GM06990 (cell line): ENCODE measurements around the gene TTC17.
"Not testable (repeated sequence)": the region's sequence is repeated elsewhere in the genome, so short reads cannot be mapped to it uniquely, and the experiment has no call there.

Source experiments
- DNase-seq: peaks from one replicate; pipeline ENCODE4 v3.0.0-alpha.2; 2011; ENCODE audit not compliant: insufficient read length; ENCODE audit errors: extremely low read depth
- H3K27me3 ChIP-seq: replicated peaks from 2 replicates; pipeline ENCODE4 v1.6.0; 2011; ENCODE audit warnings: low read length; ENCODE audit not compliant: control insufficient read depth, insufficient read depth
- H3K36me3 ChIP-seq: 2 replicates; pipeline ENCODE4 v1.5.1; 2011; ENCODE audit warnings: low read length; ENCODE audit not compliant: control insufficient read depth, insufficient read depth
- H3K4me3 ChIP-seq: replicated peaks from 2 replicates; pipeline ENCODE4 v1.5.1; 2011; ENCODE audit warnings: low read depth, mild to moderate bottlenecking, control low read depth, low read length
- TF ChIP-seq, protein P1 (sequence below): IDR thresholded peaks from 2 replicates; pipeline ENCODE4 v1.5.1; 2011; ENCODE audit warnings: low read length, control low read depth, mild to moderate bottlenecking, inconsistent platforms; ENCODE audit not compliant: insufficient read depth, poor library complexity, severe bottlenecking

TTC17 gene

DNA sequence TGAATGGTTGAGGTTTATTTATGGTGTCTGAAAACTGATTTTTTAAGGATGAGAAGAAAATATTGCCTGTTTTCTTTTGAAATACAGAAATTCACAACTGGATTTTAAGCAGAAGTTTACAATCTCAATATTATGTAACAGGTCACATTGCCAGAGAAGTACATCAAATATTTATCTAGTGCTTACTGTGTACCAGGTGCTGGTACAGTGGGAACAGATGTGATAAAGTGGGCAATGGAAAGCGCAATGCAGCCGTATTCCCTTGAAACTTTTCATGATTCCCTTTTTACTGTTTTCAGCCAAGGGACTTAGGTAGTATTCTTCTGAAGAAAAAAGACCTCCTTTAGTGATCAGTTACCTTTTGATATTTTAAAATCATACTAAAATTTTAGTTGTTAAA, 49.6 kb downstream of the TTC17 start:
- DNase-seq: no peak
- Histone ChIP-seq H3K27me3 (no peaks in the 10 kb centered on the region), H3K36me3 (peaks cover 4% of the 10 kb centered on the region), H3K4me3 (no peak overlapping the region)
- TF ChIP-seq, protein P1, sequence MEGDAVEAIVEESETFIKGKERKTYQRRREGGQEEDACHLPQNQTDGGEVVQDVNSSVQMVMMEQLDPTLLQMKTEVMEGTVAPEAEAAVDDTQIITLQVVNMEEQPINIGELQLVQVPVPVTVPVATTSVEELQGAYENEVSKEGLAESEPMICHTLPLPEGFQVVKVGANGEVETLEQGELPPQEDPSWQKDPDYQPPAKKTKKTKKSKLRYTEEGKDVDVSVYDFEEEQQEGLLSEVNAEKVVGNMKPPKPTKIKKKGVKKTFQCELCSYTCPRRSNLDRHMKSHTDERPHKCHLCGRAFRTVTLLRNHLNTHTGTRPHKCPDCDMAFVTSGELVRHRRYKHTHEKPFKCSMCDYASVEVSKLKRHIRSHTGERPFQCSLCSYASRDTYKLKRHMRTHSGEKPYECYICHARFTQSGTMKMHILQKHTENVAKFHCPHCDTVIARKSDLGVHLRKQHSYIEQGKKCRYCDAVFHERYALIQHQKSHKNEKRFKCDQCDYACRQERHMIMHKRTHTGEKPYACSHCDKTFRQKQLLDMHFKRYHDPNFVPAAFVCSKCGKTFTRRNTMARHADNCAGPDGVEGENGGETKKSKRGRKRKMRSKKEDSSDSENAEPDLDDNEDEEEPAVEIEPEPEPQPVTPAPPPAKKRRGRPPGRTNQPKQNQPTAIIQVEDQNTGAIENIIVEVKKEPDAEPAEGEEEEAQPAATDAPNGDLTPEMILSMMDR: no peak

DNA sequence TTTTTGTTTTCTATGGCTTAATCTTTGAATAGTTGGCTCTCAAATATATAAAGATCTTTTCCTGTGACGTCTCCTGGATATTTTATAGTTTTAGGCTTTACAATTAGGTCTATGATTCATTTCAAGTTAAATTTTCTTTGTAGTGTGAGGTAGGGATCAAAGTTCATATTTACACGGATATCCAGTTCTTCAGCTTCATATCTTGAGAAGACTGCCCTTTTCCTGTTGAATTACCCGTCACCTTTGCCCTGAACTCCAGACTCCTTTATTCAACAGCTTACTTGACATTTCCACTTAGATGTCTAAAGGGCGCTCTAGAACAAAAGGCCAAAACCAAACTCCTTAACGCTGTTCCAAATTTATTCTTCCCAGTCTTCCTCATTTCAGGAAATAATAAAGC, 51.7 kb downstream of the TTC17 start:
- H3K36me3 ChIP-seq: peaks cover 4% of the 10 kb centered on the region
- no peaks in the 10 kb centered on the region for H3K27me3 ChIP-seq
- TF ChIP-seq, protein P1: no peak
- no peak for DNase-seq
- H3K4me3 ChIP-seq: no peak overlapping the region

DNA sequence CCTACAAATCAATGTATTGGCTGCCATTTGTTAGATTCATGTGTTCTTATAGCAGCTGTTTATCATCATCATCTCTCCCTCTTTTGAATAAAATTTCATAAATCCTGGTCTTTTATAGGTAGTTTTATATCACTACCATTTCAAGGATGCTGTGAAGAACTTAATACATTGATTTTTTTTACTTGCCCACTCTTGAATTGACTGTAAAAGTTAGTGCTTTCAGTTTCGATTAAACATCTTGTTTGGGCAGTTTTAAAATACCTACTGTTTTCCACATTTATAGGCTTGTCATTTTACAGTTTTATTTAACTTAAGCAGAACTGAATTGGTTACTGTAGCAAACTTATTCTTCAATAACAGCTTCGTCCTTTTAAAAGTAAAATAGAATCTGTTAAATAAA, 59.5 kb downstream of the TTC17 start:
- Histone ChIP-seq H3K27me3 (no peaks in the 10 kb centered on the region), H3K4me3 (no peak overlapping the region), H3K36me3 (peaks cover 3% of the 10 kb centered on the region)
- TF ChIP-seq, protein P1: no peak
- peak; percentile 7 for DNase-seq

DNA sequence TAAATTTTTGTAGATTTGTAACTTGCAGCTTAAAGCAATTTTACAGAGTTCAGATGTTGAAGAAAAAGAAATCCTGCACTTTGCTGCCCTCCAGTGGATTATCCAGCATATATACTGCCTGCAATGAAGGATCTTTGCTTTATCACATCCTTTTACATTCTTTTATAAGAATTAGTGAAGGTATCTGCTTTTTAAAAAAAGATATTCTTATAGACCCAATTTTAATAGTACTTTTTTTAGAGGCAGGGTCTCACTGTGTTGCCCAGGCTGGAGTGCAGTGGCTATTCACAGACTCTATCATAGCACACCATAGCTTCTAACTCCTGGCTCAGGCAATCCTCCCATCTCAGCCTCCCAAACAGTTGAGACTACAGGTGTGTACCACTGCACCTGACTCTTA, 60.7 kb downstream of the TTC17 start:
- H3K27me3 ChIP-seq: no peaks in the 10 kb centered on the region
- no peak overlapping the region for H3K4me3 ChIP-seq
- peaks cover 3% of the 10 kb centered on the region for H3K36me3 ChIP-seq
- peak; percentile 13 for DNase-seq
- TF ChIP-seq, protein P1: peak; percentile 63

DNA sequence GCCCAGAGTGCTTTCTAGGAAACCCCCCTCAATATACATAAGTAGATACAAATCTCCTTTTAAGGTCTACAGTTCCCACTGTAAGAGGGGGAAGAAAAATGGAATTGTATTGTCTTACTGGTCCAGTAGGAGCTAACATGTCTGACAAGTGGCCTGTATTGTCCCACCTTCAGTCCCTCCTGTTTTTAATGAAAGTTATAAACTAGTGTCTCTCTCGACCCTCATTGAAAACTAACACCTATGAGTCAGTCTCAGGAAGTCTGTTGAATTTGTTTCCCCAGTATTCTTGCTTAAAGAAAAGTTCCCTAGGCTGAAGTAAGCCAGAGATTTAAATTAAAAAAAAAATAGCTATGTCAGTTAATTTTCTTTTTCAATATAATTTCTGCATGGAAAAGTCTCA, 69.3 kb downstream of the TTC17 start:
- no peak for DNase-seq
- Histone ChIP-seq H3K27me3 (no peaks in the 10 kb centered on the region), H3K4me3 (no peak overlapping the region), H3K36me3 (no peaks in the 10 kb centered on the region)
- TF ChIP-seq, protein P1: no peak

DNA sequence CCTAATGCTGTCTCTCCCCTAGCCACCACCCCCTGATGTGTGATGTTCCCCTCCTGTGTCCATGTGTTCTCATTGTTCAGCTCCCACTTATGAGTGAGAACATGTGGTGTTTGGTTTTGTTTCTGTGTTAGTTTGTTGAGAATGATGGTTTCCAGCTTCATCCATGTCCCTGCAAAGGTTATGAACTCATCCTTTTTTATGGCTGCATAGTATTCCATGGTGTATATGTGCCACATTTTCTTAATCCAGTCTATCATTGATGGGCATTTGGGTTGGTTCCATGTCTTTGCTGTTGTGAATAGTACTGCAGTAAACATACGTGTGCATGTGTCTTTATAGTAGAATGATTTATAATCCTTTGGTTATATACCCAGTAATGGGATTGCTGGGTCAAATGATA, 72.2 kb downstream of the TTC17 start:
- not testable (repeated sequence) for H3K36me3 ChIP-seq, DNase-seq, H3K27me3 ChIP-seq, H3K4me3 ChIP-seq
